Esophagus muscularis mucosa (tissue), 4 donors: Measurements from ENCODE around the gene KIAA0753. TPM values are rescaled to one million over a fixed set of nuclear protein-coding genes. Genes with fewer than 3 reads are reported as not detected.

Experiments used
- DNase-seq: peaks from one replicate; pipeline ENCODE4 v3.0.0-alpha.2; 2017; ENCODE audit errors: extremely low spot score
- H3K27ac ChIP-seq, 4 donors: fragments of 200-600 bp; sonication (generic); replicated peaks in 1 of 4; 1 replicate in 3 of 4; 2 replicates in 1 of 4; pipeline ENCODE4 v1.5.1; 2016 to 2019; ENCODE audit warnings: mild to moderate bottlenecking in 1 of 4
- H3K27me3 ChIP-seq, 4 donors: fragments of 200-600 bp; sonication (generic); one replicate each; pipeline versions ENCODE4 v1.5.1 to v1.6.0; 2016 to 2019
- H3K36me3 ChIP-seq, 4 donors: fragments of 200-600 bp; sonication (generic); one replicate each; pipeline ENCODE4 v1.5.1; 2016 to 2019
- H3K4me1 ChIP-seq, 4 donors: fragments of 200-600 bp; sonication (generic); one replicate each; pipeline ENCODE4 v1.5.1; 2016 to 2019
- H3K4me3 ChIP-seq, 4 donors: fragments of 200-600 bp; sonication (generic); 1 replicate in 2 of 4; 2 replicates in 2 of 4; pipeline ENCODE4 v1.5.1; 2016 to 2019; ENCODE audit warnings: mild to moderate bottlenecking in 4 of 4, moderate library complexity in 1 of 4
- H3K9me3 ChIP-seq, 4 donors: fragments of 200-600 bp; sonication (generic); 1 replicate in 3 of 4; 2 replicates in 1 of 4; pipeline ENCODE4 v1.5.1; 2016 to 2019
- CTCF ChIP-seq, 3 experiments: fragments of 200-600 bp in 2 of 3; fragments of 450-650 bp in 1 of 3; sonication (generic) in 2 of 3; IDR thresholded peaks; one replicate each; pipeline ENCODE4 v1.5.1; 2017 to 2019; ENCODE audit warnings: antibody characterized with exemption in 3 of 3, mild to moderate bottlenecking in 2 of 3, moderate library complexity in 1 of 3
- EP300 ChIP-seq: sonication (generic); formaldehyde crosslinking; IDR thresholded peaks from one replicate; pipeline ENCODE4 v1.6.1; 2017; ENCODE audit warnings: antibody characterized with exemption
- POLR2A ChIP-seq: fragments of 450-650 bp; IDR thresholded peaks from one replicate; pipeline ENCODE4 v1.6.1; 2017; ENCODE audit warnings: antibody characterized with exemption, moderate library complexity, mild to moderate bottlenecking, low read depth
- POLR2AphosphoS5 ChIP-seq, 2 donors: sonication (generic); formaldehyde crosslinking; IDR thresholded peaks; one replicate each; pipeline ENCODE4 v1.6.1; 2017; ENCODE audit warnings: antibody characterized with exemption in 2 of 2
- WGBS: methylation state at CpG from one replicate; pipeline ENCODE4 v1.1.5; 2018; 5-methylcytosine and 5-hydroxymethylcytosine counted together
- intact Hi-C: fragments of 100-400 bp; cut with DNase I; formaldehyde crosslinking; loops from one replicate; pipeline ENCODE4 v1.15.1; 2023
- total RNA-seq, 4 donors: library from RNA; depleted of rRNA; stranded (reverse); fragments of >200 nt; gene quantifications; one replicate each; pipeline versions ENCODE4 v1.1.0 to v1.2.1, GENCODE V29; 2016

Gene KIAA0753
- total RNA-seq, 4 donors from 2014 or later: 36.9 to 73.9 (median 46.4) TPM

- 91% methylated on average over 4 of the region's 5 CpGs for WGBS
- Histone ChIP-seq H3K4me1 (peaks cover 11 to 33% (median 21%) of the 10 kb centered on the region in 4 donors), H3K27ac (no peak overlapping the region), H3K9me3 (no peaks in the 10 kb centered on the region), H3K36me3 (no peaks in the 10 kb centered on the region), H3K27me3 (peaks cover 0 to 11% (median 0%) of the 10 kb centered on the region in 4 donors), H3K4me3 (no peak overlapping the region)
- TF ChIP-seq POLR2A (no peak), EP300 (no peak), CTCF (IDR thresholded peaks at IDR 0.05) (no peak), POLR2AphosphoS5 (IDR thresholded peaks at IDR 0.05) (no peak)
- no peak for DNase-seq
- intact Hi-C loops: loop anchor here (5.0 kb wide), 1 partner anchor 87 kb away; no protein-coding TSS in a partner anchor
Observed at GRCh38 chr17:6559753-6560215, 80.7 kb downstream of the KIAA0753 start.

- H3K4me3 ChIP-seq: no peak overlapping the region
- peak overlapping the region; percentile 20 to 86 (median 39) for H3K27ac ChIP-seq
- H3K9me3 ChIP-seq: no peaks in the 10 kb centered on the region
- H3K27me3 ChIP-seq: peaks cover 0 to 11% (median 0%) of the 10 kb centered on the region in 4 donors
- H3K4me1 ChIP-seq: peaks cover 11 to 39% (median 28%) of the 10 kb centered on the region in 4 donors
- no peak for DNase-seq
- WGBS: 52% methylated on average over 7 of the region's 11 CpGs
- intact Hi-C loops: loop anchor here (5.0 kb wide), 1 partner anchor 87 kb away; no protein-coding TSS in a partner anchor
- TF ChIP-seq EP300: no peak
- TF ChIP-seq POLR2AphosphoS5 (IDR thresholded peaks at IDR 0.05): no peak
- no peak for TF ChIP-seq POLR2A
- TF ChIP-seq CTCF (IDR thresholded peaks at IDR 0.05): no peak
- H3K36me3 ChIP-seq: no peaks in the 10 kb centered on the region
Observed at GRCh38 chr17:6558932-6559752, 81.4 kb downstream of the KIAA0753 start.

GRCh38 chr17:6558276-6558675 is 82.2 kb downstream of the KIAA0753 start:
- intact Hi-C loops: loop anchor here (5.0 kb wide), 1 partner anchor 86 kb away; no protein-coding TSS in a partner anchor
- TF ChIP-seq CTCF (IDR thresholded peaks at IDR 0.05) (no peak), POLR2AphosphoS5 (IDR thresholded peaks at IDR 0.05) (no peak), EP300 (no peak), POLR2A (no peak)

GRCh38 chr17:6557040-6557438 is 83.5 kb downstream of the KIAA0753 start:
- intact Hi-C loops: loop anchor here (5.0 kb wide), 1 partner anchor 85 kb away; no protein-coding TSS in a partner anchor
- H3K4me3 ChIP-seq: peak overlapping the region; percentile 65 to 87 (median 77)

More at GRCh38 chr17:6558276-6558675, 82.2 kb downstream of the KIAA0753 start:
- H3K4me3 ChIP-seq: no peak overlapping the region
- H3K9me3 ChIP-seq: no peaks in the 10 kb centered on the region
- no peaks in the 10 kb centered on the region for H3K36me3 ChIP-seq
- peaks cover 11 to 48% (median 35%) of the 10 kb centered on the region in 4 donors for H3K4me1 ChIP-seq
- H3K27me3 ChIP-seq: peaks cover 0 to 11% (median 0%) of the 10 kb centered on the region in 4 donors
- DNase-seq: no peak
- WGBS: 94% methylated on average over 6 of the region's 6 CpGs
- peak overlapping the region; percentile 20 to 90 (median 68) for H3K27ac ChIP-seq

More at GRCh38 chr17:6557040-6557438, 83.5 kb downstream of the KIAA0753 start:
- Histone ChIP-seq H3K36me3 (no peaks in the 10 kb centered on the region), H3K27me3 (peaks cover 0 to 11% (median 0%) of the 10 kb centered on the region in 4 donors), H3K27ac (peak overlapping the region; percentile 83 to 90 (median 86)), H3K4me1 (peaks cover 11 to 60% (median 48%) of the 10 kb centered on the region in 4 donors), H3K9me3 (no peaks in the 10 kb centered on the region)
- 61% methylated on average over 8 of the region's 9 CpGs for WGBS
- DNase-seq: no peak
- no peak for TF ChIP-seq POLR2A
- no peak for TF ChIP-seq POLR2AphosphoS5 (IDR thresholded peaks at IDR 0.05)
- no peak for TF ChIP-seq CTCF (IDR thresholded peaks at IDR 0.05)
- no peak for TF ChIP-seq EP300
